Measurements from ENCODE around the gene SVOPL.
"Not testable (repeated sequence)": the region's sequence is repeated elsewhere in the genome, so short reads cannot be mapped to it uniquely, and the experiment has no call there.

Gene SVOPL

GRCh38 chr7:138700857-138701536 is at the start of gene SVOPL:
Gene SVOPL (minus strand): TSS chr7:138701362. CDS start chr7:138679045, 22,317 bp downstream.
- DNase-seq: no peak

- no peak for DNase-seq
Observed at GRCh38 chr7:138750473-138750872, 49.3 kb upstream of the SVOPL start.

- no peak for DNase-seq
Observed at GRCh38 chr7:138749960-138750359, 48.8 kb upstream of the SVOPL start.

GRCh38 chr7:138748666-138749065 is 47.5 kb upstream of the SVOPL start:
- DNase-seq: no peak

- no peak for DNase-seq
Observed at GRCh38 chr7:138746073-138746472, 44.9 kb upstream of the SVOPL start.

- no peak for DNase-seq
Observed at GRCh38 chr7:138745189-138745588, 44.0 kb upstream of the SVOPL start.

GRCh38 chr7:138741453-138741735 is 40.2 kb upstream of the SVOPL start:
- DNase-seq: no peak

GRCh38 chr7:138739859-138740258 is 38.7 kb upstream of the SVOPL start:
- no peak for DNase-seq

- DNase-seq: peak; percentile 57
Observed at GRCh38 chr7:138738551-138739335, 37.6 kb upstream of the SVOPL start.

GRCh38 chr7:138738114-138738513 is 37.0 kb upstream of the SVOPL start:
- no peak for DNase-seq

- DNase-seq: no peak
Observed at GRCh38 chr7:138735399-138735798, 34.2 kb upstream of the SVOPL start.

GRCh38 chr7:138731733-138732132 is 30.6 kb upstream of the SVOPL start:
- DNase-seq: not testable (repeated sequence)

GRCh38 chr7:138729444-138729843 is 28.3 kb upstream of the SVOPL start:
- no peak for DNase-seq

- DNase-seq: no peak
Observed at GRCh38 chr7:138727336-138728099, 26.4 kb upstream of the SVOPL start.

- DNase-seq: no peak
Observed at GRCh38 chr7:138726288-138726687, 25.1 kb upstream of the SVOPL start.

GRCh38 chr7:138720286-138720685 is 19.1 kb upstream of the SVOPL start:
- DNase-seq: no peak

- DNase-seq: no peak
Observed at GRCh38 chr7:138716889-138717288, 15.7 kb upstream of the SVOPL start.

- no peak for DNase-seq
Observed at GRCh38 chr7:138713191-138713590, 12.0 kb upstream of the SVOPL start.

GRCh38 chr7:138712652-138713051 is 11.5 kb upstream of the SVOPL start:
- DNase-seq: no peak

GRCh38 chr7:138710536-138711385 is 9.6 kb upstream of the SVOPL start:
- DNase-seq: no peak

- no peak for DNase-seq
Observed at GRCh38 chr7:138705167-138705566, 4.0 kb upstream of the SVOPL start.

GRCh38 chr7:138701537-138701923 is 368 bp upstream of the SVOPL start:
- DNase-seq: no peak

GRCh38 chr7:138699661-138700060 is 1.5 kb downstream of the SVOPL start:
- DNase-seq: no peak

All from NCI-H1417 treated with DMSO at 0.1 percent for 48 hours (cell line).